ENCODE results near the gene PRKCQ.

PRKCQ gene

GRCh38 chr10:6565588-6565987 is 14.5 kb downstream of the PRKCQ start:
- no peak for DNase-seq

- no peak for DNase-seq
Observed at GRCh38 chr10:6564367-6564766, 15.7 kb downstream of the PRKCQ start.

- no peak for DNase-seq
Observed at GRCh38 chr10:6563731-6564130, 16.3 kb downstream of the PRKCQ start.

GRCh38 chr10:6563075-6563474 is 17.0 kb downstream of the PRKCQ start:
- DNase-seq = peak; percentile 29

GRCh38 chr10:6562221-6562620 is 17.9 kb downstream of the PRKCQ start:
- no peak for DNase-seq

- no peak for DNase-seq
Observed at GRCh38 chr10:6561552-6561951, 18.5 kb downstream of the PRKCQ start.

GRCh38 chr10:6558759-6559461 is 21.2 kb downstream of the PRKCQ start:
- DNase-seq = no peak

- no peak for DNase-seq
Observed at GRCh38 chr10:6558272-6558671, 21.8 kb downstream of the PRKCQ start.

- DNase-seq = no peak
Observed at GRCh38 chr10:6553937-6554336, 26.1 kb downstream of the PRKCQ start.

- peak; percentile 53 for DNase-seq
Observed at GRCh38 chr10:6543431-6544005, 36.6 kb downstream of the PRKCQ start.

- peak; percentile 61 for DNase-seq
Observed at GRCh38 chr10:6542999-6543430, 37.1 kb downstream of the PRKCQ start.

GRCh38 chr10:6539833-6540232 is 40.2 kb downstream of the PRKCQ start:
- no peak for DNase-seq

- DNase-seq = peak; percentile 24
Observed at GRCh38 chr10:6537770-6538169, 42.3 kb downstream of the PRKCQ start.

GRCh38 chr10:6536102-6536501 is 44.0 kb downstream of the PRKCQ start:
- DNase-seq = no peak

GRCh38 chr10:6535156-6535764 is 44.8 kb downstream of the PRKCQ start:
- DNase-seq = no peak

- no peak for DNase-seq
Observed at GRCh38 chr10:6532321-6532720, 47.8 kb downstream of the PRKCQ start.

- DNase-seq = no peak
Observed at GRCh38 chr10:6530966-6531365, 49.1 kb downstream of the PRKCQ start.

GRCh38 chr10:6530211-6530840 is 49.8 kb downstream of the PRKCQ start:
- peak; percentile 83 for DNase-seq

- no peak for DNase-seq
Observed at GRCh38 chr10:6528198-6528950, 51.7 kb downstream of the PRKCQ start.

- no peak for DNase-seq
Observed at GRCh38 chr10:6525599-6526165, 54.4 kb downstream of the PRKCQ start.

- no peak for DNase-seq
Observed at GRCh38 chr10:6522230-6522629, 57.8 kb downstream of the PRKCQ start.

GRCh38 chr10:6520138-6520537 is 59.9 kb downstream of the PRKCQ start:
- no peak for DNase-seq

Data from CD4-positive, alpha-beta T cell treated with Interleukin-15 for 1 hour (primary cell).